GM19351 (cell line): ENCODE results near the gene GSTM3.
A peak's percentile ranks its signal among the peaks of the same experiment; 100 is the strongest.
"Not testable (repeated sequence)": the region's sequence is repeated elsewhere in the genome, so short reads cannot be mapped to it uniquely, and the experiment has no call there.

Experiments
- ATAC-seq: cut with Tn5 transposase; IDR thresholded peaks from one replicate; pipeline ENCODE4 v1.9.1; 2021; ENCODE audit warnings: mild to moderate bottlenecking, moderate library complexity; ENCODE audit not compliant: unreplicated experiment

GSTM3 gene

DNA sequence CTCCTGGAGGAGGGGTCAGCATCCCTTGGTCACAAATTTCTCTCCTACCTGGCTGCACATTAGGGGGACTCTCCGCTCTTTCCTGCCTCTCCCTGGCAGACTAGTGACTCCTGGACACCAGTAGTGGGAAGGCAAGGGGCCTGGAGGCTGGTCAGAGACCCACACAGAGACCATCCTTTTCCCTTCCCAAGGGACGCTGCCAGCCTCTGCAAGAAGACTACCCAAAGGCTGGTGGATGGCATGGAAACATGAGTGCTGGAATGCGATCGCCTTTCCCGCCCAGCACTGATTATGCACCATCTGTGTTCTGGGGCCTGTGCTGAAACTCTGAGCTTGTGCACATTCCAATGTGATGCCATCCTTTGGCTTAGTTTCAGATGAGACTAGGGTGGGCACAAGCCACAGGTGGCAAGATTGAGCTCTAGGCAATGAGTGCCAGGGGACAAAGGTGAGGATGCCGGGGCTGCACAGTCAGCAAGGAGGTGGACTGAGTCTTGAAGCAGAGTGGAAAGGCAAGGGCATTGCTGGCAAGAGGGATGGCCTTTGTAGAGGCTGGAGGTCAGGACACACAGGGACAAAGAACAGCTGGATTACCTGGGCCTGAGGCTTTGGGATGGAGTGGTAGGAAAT lies 35.5 kb upstream of the GSTM3 start:
- no peak for ATAC-seq

GRCh38 chr1:109775398-109775797 lies 34.6 kb upstream of the GSTM3 start:
- no peak for ATAC-seq

DNA sequence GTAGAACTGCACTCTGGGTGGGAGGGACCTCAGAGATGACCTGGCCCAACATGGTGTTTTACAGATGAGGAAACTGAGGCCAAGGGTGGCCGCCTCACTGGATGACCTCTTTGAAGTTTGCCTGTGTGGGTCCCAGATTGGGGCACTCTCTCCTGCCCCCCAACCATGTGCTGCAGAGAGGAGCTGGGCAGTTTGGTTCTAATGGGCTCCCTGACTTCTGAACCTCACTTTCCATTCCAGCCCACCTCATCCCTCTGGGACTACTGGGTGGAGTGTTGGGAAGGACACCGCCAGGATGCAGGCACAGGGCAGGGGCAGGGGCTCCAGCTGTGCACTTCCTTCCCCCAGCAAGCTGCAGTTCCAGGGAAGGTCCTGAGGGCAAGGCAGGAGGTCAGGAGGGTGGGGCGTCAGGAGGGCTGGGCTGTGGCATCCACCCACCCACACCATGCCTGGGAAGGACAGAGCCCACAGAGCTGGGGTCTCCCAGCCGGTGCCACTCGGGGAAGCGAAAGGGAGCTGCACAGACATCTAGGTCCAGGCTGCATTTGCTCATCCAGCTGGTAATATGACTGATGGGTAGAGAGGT lies 33.2 kb upstream of the GSTM3 start:
- ATAC-seq, result no peak

GRCh38 chr1:109773203-109773899 lies 32.5 kb upstream of the GSTM3 start:
- ATAC-seq, result peak; percentile 79

DNA sequence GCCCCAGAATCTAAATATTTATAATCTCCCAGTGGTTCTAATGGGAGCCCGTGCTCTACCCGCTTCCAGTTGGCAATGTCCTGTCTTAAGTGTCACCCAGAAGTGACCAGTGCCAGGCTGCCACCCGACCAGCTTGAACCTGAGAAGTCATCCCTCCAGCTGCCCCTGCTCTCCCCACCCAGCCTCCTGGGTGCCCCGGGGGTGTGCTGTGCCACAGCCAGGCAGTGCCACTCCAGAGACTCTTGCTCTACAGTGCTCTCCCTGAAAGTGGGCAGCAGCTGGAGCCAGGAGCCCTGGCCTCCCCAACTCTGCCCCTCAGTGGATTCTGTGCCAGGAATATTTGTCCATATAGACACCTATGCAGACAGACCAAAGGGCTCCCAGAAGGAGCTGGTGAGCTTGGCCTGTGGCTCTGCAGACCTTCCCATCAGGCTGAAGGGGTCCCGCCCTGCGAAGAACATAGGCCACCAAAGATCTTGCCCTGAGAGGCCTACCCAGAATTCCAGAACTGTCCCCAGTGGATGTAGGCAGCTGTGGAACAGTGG lies 31.9 kb upstream of the GSTM3 start:
- no peak for ATAC-seq

GRCh38 chr1:109771712-109772657 lies 31.1 kb upstream of the GSTM3 start:
- no peak for ATAC-seq

- no peak for ATAC-seq
Observed at GRCh38 chr1:109770331-109771095, 29.7 kb upstream of the GSTM3 start.

DNA sequence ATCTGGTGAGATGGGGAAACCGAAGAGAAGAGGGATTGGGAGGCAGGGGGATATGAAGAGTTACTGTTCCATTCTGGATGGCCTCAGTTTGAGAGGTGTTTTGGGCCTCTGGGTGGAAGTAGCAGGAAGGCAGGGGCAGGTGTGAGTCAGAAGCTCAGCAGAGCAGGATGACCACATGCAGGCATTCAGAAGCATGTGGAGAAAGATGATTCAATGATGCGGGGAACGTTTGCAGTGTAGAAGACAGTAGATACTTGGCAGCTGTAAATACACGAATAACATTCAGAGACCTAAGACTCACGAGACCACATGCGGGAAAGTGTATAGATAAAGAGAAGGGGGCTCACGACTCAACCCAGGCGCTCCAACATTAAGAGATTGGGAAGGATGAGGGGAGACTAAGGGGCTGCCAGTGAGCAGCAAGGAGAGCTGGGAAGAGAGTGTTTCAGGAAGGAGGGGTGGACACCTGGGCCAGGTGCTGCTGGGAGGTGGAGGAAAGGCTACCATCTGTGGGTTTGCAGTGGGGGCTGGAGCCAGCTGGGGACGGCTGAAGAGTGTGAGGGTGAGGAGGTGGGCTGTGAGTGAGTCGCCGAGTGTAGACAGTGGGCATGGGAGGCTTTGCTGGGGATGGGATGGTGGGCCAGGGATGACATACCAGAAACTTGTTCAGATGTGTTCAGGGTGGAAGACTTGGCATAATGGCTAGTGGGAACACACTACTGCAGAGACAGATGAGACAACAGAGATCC lies 28.7 kb upstream of the GSTM3 start:
- no peak for ATAC-seq

DNA sequence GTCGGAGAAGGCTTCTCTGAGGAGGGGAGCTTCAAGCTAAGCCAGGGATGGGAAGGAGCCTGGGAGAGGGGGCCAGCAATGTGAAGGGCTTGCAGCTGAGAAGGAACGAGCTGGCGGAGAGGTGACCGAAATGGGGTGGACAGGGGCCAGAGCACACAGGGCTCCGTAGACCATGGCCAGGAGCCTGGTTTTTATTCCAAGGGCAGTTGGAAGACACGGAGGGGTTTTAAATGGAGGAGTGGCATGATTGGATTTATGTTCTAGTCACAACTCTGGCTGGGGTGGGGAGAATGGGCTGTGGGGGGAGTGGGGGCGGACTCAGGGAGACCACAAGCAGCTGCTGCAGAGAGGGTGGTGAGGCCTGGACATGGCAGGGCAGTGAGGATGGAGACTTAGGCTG lies 28.0 kb upstream of the GSTM3 start:
- ATAC-seq, result no peak

DNA sequence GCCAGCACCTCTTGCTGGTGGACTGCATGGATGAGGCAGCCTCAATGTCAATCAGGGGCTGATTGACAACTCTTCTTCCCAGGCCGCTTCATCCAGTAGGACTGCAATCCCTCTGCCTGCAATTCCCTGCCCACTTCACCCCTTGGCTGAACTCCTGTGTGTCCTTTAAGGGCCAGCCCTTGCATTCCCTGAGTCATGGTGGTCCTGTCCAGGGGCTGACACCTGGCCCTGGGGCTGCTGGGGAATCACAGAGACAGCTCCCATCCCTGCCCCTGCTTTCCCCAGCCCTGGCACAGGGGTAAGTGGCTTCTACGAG lies 27.5 kb upstream of the GSTM3 start:
- no peak for ATAC-seq

DNA sequence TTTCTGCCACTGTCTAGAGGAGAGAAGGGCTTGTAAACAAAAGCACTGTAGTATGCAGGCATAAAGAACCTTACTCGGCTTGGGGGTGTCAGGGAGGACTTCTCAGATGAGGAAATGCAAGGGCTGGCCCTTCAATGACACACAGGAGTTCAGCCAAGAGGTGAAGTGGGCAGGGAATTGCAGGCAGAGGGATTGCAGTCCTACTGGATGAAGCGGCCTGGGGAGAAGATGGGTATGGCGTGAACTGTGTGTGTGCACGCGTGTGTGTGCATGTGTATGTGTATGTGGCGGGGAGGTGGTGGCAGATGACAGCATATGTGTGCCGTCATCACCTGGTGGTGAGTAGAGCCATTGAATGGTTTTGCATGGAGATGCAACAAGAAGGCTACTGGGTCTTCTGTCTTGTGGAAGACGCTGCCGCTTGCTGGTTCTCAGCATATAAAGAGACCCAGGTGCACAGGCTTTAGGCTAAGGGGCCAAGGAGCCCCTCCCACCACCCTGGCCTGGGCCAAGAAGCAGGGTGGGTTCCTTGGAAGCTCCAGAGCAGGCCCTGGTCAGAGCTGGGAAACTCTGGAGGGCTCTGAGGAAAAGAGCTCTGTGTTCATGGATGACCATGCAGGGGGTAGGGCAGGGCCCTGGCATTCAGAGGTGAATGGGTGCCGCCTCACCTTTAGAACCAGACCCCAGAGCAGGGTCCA lies 26.9 kb upstream of the GSTM3 start:
- ATAC-seq, result no peak

DNA sequence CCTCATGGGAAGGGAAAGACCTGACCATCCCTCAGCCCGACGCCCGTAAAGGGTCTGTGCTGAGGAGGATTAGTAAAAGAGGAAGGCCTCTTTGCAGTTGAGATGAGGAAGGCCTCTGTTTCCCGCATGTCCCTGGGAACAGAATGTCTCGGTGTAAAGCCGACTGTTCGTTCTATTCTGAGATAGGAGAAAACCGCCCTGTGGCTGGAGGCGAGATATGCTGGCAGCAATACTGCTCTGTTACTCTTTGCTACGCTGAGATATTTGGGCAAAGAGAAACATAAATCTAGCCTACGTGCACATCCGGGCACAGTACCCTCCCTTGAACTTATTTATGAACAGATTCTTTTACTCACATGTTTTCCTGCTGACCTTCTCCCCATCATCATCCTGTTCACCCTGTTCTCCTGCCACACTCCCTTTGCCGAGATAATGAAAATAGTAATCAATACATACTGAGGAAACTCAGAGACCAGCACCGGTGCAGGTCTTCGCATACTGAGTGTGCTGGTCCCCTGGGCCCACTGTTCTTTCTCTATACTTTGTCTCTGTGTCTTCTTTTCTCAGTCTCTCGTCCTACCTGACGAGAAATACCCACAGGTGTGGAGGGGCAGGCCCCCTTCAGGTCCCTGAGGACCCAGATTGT lies 26.3 kb upstream of the GSTM3 start:
- not testable (repeated sequence) for ATAC-seq

DNA sequence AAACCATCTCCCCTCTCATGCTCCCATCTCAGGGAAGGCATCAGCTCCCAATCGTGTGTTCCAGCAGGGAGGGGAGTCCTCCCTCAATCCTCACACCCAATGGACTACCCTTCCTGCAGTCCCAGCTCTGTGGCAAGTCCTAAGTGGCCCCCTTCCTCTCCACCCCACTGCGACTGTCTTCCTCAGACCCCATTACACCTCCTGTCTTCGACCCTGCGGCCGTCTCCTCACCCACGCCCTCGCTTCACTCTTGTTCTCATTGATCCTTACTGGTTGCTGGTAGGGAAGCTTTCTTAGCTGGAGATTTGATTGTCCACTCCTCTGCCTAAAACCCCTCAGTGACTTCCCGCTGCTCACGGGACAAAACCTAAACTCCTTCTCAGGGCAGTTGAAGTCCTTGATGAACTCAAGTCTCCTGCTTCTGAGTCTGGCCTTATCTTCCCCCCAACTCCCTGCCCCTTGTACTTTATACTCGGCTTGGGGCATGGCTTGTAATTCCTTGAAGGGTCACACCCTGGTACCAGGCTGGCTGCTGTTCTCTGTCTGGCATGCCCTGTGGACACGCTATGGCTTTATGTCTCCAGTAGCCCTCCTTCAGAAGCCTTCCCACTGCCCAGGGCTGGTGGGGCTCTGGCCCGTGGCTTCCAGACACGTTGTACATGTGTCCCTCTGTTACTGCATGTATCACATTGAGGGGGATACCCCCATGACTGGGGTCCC lies 25.2 kb upstream of the GSTM3 start:
- no peak for ATAC-seq

- no peak for ATAC-seq
Observed at GRCh38 chr1:109765483-109765815, 24.6 kb upstream of the GSTM3 start.

DNA sequence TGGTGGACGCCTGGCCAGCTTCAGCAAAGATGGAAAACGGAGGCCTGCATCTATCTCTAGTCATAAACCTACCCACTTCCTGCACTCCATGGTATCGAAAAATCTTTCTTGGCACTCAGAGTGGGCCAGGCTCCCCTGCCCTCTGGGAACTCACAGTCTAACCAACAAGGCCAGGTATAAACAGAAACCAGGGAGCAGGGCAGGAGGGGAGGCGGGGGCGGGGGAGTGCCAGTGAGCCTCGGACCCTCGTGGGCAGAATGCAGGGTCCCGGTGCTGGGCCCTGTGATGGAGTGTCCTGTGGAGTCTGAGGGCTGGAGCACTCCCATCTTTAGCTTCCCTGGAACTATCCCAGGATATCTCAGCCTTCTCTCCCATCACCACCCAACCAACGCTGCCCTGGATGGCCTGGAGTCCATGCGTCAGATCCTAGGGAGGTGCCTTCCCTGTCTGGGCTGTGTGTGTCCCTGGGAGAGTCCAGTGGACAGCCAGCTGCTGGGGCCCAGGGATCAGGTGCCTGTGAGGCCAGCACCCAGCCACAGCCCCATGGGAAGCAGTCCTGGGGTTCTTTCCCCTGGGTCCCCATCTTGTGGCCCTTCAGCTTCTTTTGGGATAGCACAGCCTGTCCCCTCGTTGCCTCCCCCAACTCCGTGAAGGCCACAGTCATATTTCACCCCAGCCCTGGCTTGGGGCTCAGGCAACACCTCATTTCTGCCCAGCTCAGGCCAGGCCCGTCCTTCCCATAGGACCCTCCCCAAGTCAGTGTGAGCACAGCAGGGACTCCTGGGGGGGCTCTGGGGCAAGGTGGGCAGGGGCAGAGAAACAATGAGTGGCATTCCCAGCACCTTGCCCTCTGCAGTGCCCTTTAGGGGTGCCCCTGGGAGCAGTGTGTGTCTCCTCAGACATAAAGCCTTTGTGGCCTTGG lies 24.0 kb upstream of the GSTM3 start:
- no peak for ATAC-seq

GRCh38 chr1:109763646-109764415 lies 23.0 kb upstream of the GSTM3 start, which contains the start of gene EPS8L3:
TSS of gene EPS8L3 (minus strand) at chr1:109763923. CDS start at chr1:109761749, 2,174 bp downstream.
- ATAC-seq, result no peak
